Stomach (tissue), 19 donors: ENCODE data around the gene WDR76. TPM values are rescaled to one million over a fixed set of nuclear protein-coding genes. Genes with fewer than 3 reads are reported as not detected.

ENCODE experiments used
- DNase-seq, 2 donors: peaks; one replicate each; pipeline versions ENCODE4 v3.0.0 to v3.0.0-alpha.2; 2013 to 2019
- H3K27ac ChIP-seq, 5 donors: fragments of 200-600 bp in 4 of 5; sonication (generic) in 4 of 5; one replicate each; pipeline ENCODE4 v1.5.1; 2013 to 2019; ENCODE audit warnings: mild to moderate bottlenecking in 1 of 5, moderate library complexity in 1 of 5
- H3K27me3 ChIP-seq, 3 donors: fragments of 200-600 bp; sonication (generic); one replicate each; pipeline ENCODE4 v1.5.1; 2017 to 2019; ENCODE audit warnings: mixed run types in 1 of 3
- H3K36me3 ChIP-seq, 4 donors: fragments of 200-600 bp; sonication (generic); 1 replicate in 3 of 4; 2 replicates in 1 of 4; pipeline ENCODE4 v1.5.1; 2016 to 2019
- H3K4me1 ChIP-seq, 4 donors: fragments of 200-600 bp; sonication (generic); one replicate each; pipeline ENCODE4 v1.5.1; 2016 to 2019
- H3K4me3 ChIP-seq, 4 donors: fragments of 200-600 bp; sonication (generic) in 3 of 4; one replicate each; pipeline ENCODE4 v1.5.1; 2016 to 2019; ENCODE audit warnings: mild to moderate bottlenecking in 1 of 4
- H3K9me3 ChIP-seq, 4 donors: fragments of 200-600 bp; sonication (generic); one replicate each; pipeline ENCODE4 v1.5.1; 2016 to 2019
- CTCF ChIP-seq, 7 experiments: fragments of 450-650 bp in 4 of 7; fragments of 200-600 bp in 3 of 7; sonication (generic) in 3 of 7; IDR thresholded peaks; one replicate each; pipeline ENCODE4 v1.5.1; 2016 to 2019; ENCODE audit warnings: antibody characterized with exemption in 7 of 7, control low read depth in 2 of 7, mild to moderate bottlenecking in 1 of 7
- EP300 ChIP-seq: sonication (generic); formaldehyde crosslinking; IDR thresholded peaks from one replicate; pipeline ENCODE4 v1.6.1; 2017; ENCODE audit warnings: antibody characterized with exemption
- POLR2A ChIP-seq, 4 donors: fragments of 450-650 bp; IDR thresholded peaks; one replicate each; pipeline ENCODE4 v1.6.1; 2016; ENCODE audit warnings: antibody characterized with exemption in 4 of 4, control low read depth in 2 of 4, mild to moderate bottlenecking in 1 of 4, moderate library complexity in 1 of 4
- POLR2AphosphoS5 ChIP-seq, 3 donors: sonication (generic); formaldehyde crosslinking; IDR thresholded peaks; one replicate each; pipeline ENCODE4 v1.6.1; 2016; ENCODE audit warnings: antibody characterized with exemption in 3 of 3
- WGBS, 5 donors: extraction: QIAGEN DNeasy Blood & Tissue Kit in 3 of 5; methylation state at CpG; one replicate each; pipeline versions ENCODE4 v1.1.5 to v1.1.7; 2013 to 2018; 5-methylcytosine and 5-hydroxymethylcytosine counted together
- intact Hi-C: fragments of 100-400 bp; cut with DNase I; formaldehyde crosslinking; loops from one replicate; pipeline ENCODE4 v1.15.1; 2023; ENCODE audit warnings: low total_unique reads
- long read RNA-seq, 10 donors: transcript quantifications; one replicate each; lab custom pipeline, GENCODE V29; 2026
- polyA plus RNA-seq, 3 donors: library from polyadenylated mRNA; stranded (reverse); fragments of 200-250 nt; gene quantifications; one replicate each; pipeline ENCODE4 v1.2.3, GENCODE V29; 2013
- total RNA-seq, 5 donors: library from RNA; depleted of rRNA; stranded (reverse); fragments of >200 nt; gene quantifications; one replicate each; pipeline versions ENCODE4 v1.1.0 to v1.2.3, GENCODE V29; 2014 to 2016
- donor health status: healthy with polysubstance abuse.
- donor health status: Bipolar disorder and iron deficiency.
- donor health status: healthy.

WDR76 gene
- total RNA-seq (10 to 100 TPM in 1 of 5 donors, 1 to 10 TPM in 4; 1.2 to 14.5 (median 4.0) TPM), polyA plus RNA-seq (1 to 10 TPM; 3.2 to 4.0 (median 3.6) TPM)
- long read RNA-seq, donor 1, partial matches to known transcripts: 8 of 8 reads
- long read RNA-seq, donor 1, other reads (novel, unspliced or antisense): 0 of 8 reads
- long read RNA-seq, donor 2, partial matches to known transcripts: 0 of 2 reads
- long read RNA-seq, donor 2, other reads (novel, unspliced or antisense): 0 of 2 reads
- long read RNA-seq, donor 3, partial matches to known transcripts: 9 of 10 reads
- long read RNA-seq, donor 3, other reads (novel, unspliced or antisense): 0 of 10 reads
- long read RNA-seq, donor 4: 0 reads
- long read RNA-seq, donor 5: 0 reads
- long read RNA-seq, donor 6: 0 reads
- long read RNA-seq, donor 7: 0 reads
- long read RNA-seq, donor 8, partial matches to known transcripts: 0 of 1 reads
- long read RNA-seq, donor 8, other reads (novel, unspliced or antisense): 0 of 1 reads
- long read RNA-seq, donor 9, partial matches to known transcripts: 0 of 1 reads
- long read RNA-seq, donor 9, other reads (novel, unspliced or antisense): 0 of 1 reads
- long read RNA-seq, donor 10, partial matches to known transcripts: 7 of 7 reads
- long read RNA-seq, donor 10, other reads (novel, unspliced or antisense): 0 of 7 reads

GRCh38 chr15:43826508-43827341 lies at the start of gene WDR76:
TSS of gene WDR76 (plus strand) at chr15:43827002. CDS start at chr15:43827033, 31 bp downstream.
- WGBS, 5 donors: 4 to 7% (median 5%) methylated on average over 25 to 48 of the region's 48 CpGs
- Histone ChIP-seq H3K9me3 (no peaks in the 10 kb centered on the region), H3K4me3 (peak within 1 kb of the TSS; percentile 48 to 61 (median 58)), H3K4me1 (peaks cover 27 to 63% (median 42%) of the 10 kb centered on the region in 4 donors), H3K36me3 (no peaks in the 10 kb centered on the region), H3K27ac (peak within 1 kb of the TSS; percentile 72 to 84 (median 79)), H3K27me3 (no peaks in the 10 kb centered on the region)
- peak; percentile 88 to 95 for DNase-seq
- intact Hi-C loops: no loop called here
- TF ChIP-seq EP300: no peak
- TF ChIP-seq CTCF (IDR thresholded peaks at IDR 0.05): no peak
- TF ChIP-seq POLR2AphosphoS5 (IDR thresholded peaks at IDR 0.05): peak; percentile 51 to 69 (median 52)

GRCh38 chr15:43777267-43777914 lies 49.4 kb upstream of the WDR76 start:
- Histone ChIP-seq H3K4me1 (peaks cover 4 to 30% (median 27%) of the 10 kb centered on the region in 4 donors), H3K9me3 (no peaks in the 10 kb centered on the region), H3K36me3 (peaks cover 0 to 22% (median 19%) of the 10 kb centered on the region in 4 donors), H3K27me3 (no peaks in the 10 kb centered on the region), H3K27ac (peak overlapping the region; percentile 88 to 96 (median 92)), H3K4me3 (peak overlapping the region; percentile 51 to 65 (median 64))
- WGBS, 5 donors: 1 to 4% (median 2%) methylated on average over 15 to 31 of the region's 31 CpGs
- intact Hi-C loops: no loop called here
- peak; percentile 82 to 93 for DNase-seq
- TF ChIP-seq POLR2AphosphoS5 (IDR thresholded peaks at IDR 0.05): peak; percentile 14 to 33 (median 17)
- TF ChIP-seq CTCF (IDR thresholded peaks at IDR 0.05): peak in 5 of 7 experiments; percentile 61 to 79 (median 72)
- no peak for TF ChIP-seq POLR2A (IDR thresholded peaks at IDR 0.05)

- TF ChIP-seq EP300 (no peak), POLR2AphosphoS5 (IDR thresholded peaks at IDR 0.05) (no peak), POLR2A (IDR thresholded peaks at IDR 0.05) (no peak), CTCF (IDR thresholded peaks at IDR 0.05) (no peak)
- no peaks in the 10 kb centered on the region for H3K9me3 ChIP-seq
- no peak for DNase-seq
- peaks cover 0 to 6% (median 3%) of the 10 kb centered on the region in 4 donors for H3K36me3 ChIP-seq
- H3K4me1 ChIP-seq: peaks cover 4 to 30% (median 27%) of the 10 kb centered on the region in 4 donors
- WGBS, 5 donors: 76 to 96% (median 82%) methylated on average over 1 of the region's 1 CpG
- no peak overlapping the region for H3K27ac ChIP-seq
- H3K4me3 ChIP-seq: no peak overlapping the region
- intact Hi-C loops: no loop called here
- H3K27me3 ChIP-seq: no peaks in the 10 kb centered on the region
Measured at GRCh38 chr15:43779016-43779415, 47.8 kb upstream of the WDR76 start.
